ENCODE results near the gene FOXRED2.
"Not testable (repeated sequence)": the region's sequence is repeated elsewhere in the genome, so short reads cannot be mapped to it uniquely, and the experiment has no call there.

Gene FOXRED2

GRCh38 chr22:36506637-36507517, at the start of gene FOXRED2:
FOXRED2 (minus strand) TSS chr22:36507040; CDS start chr22:36506422, 618 bp downstream.
- DNase-seq: peak; percentile 82 to 93

GRCh38 chr22:36554098-36554497, 47.3 kb upstream of the FOXRED2 start:
- DNase-seq: no peak

- DNase-seq: no peak
Measured at GRCh38 chr22:36552289-36552688, 45.4 kb upstream of the FOXRED2 start.

GRCh38 chr22:36550701-36551495, 44.1 kb upstream of the FOXRED2 start:
- DNase-seq: no peak

DNA sequence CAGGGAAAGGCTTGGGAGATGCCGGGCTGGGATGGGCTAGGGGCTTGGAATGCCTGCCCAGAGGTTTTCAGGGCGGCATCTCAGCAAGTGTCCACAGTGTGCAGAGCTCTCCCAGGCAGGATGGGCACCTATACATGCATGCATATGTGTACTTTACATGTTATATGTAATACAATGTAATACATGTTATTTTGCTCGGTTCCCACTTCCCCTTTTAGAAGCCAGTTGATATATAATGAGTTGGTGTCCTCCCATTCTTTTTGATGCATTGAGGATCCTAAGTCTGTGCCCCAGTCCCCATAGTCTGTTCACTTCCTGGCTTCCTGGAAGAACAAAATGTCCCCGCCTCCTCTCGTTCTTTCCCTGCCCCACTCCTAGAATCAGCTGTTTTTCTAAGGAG, 42.2 kb upstream of the FOXRED2 start:
- no peak for DNase-seq

GRCh38 chr22:36548606-36549005, 41.8 kb upstream of the FOXRED2 start:
- no peak for DNase-seq

DNA sequence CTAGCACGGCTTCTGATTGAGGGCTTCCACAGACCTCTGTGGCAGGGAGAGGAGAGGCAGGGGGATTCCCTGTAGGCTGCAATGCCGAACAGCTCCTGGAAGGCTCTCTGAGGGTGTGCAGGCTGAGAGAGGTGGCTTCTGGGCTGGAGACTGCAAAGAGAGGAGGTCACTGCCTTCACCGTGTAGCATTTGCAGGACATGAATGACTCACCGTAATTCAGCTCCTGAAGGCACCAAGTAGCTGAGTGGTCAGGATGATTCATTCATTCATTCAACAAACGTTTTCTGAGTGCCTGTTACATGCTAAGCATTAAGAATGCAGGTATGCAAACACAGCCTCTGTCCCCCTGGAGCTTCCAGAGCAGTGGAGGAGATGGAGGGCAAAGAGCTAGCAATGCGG, 40.1 kb upstream of the FOXRED2 start:
- DNase-seq: no peak

DNA sequence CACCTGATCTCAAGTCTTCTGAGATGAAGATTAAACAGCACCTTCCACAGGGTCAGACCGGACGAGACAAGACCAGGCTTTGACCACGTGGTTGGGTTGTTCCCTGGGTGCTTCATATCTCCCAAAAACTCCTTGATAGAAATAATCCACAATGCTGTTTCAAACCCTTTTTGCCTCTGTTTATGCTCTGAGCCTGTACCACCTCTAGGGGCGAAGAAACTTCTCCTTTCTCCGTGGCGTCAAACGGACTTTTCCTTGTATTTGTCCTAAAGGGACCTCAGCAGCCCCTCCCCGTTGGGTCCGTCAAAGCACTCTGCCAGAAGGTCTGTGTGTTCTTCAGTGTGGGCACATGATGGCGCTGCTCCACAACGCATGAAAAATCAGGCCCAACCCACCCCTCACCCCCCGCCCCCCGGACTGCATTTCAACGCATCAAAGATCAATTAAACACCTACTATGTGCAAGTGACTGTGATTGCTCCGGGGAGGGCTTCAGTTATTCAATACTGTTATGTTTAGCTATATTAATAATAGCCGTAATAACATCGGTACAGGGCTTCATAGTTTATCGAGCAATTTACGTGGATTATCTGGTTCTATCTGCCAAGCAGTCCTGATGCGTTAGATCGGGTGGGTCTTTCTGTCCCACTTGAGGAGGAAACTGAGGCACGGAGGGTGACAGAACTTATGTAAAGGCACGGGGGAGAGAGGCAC, 39.4 kb upstream of the FOXRED2 start:
- peak; percentile 10 to 37 for DNase-seq

- DNase-seq: no peak
Measured at GRCh38 chr22:36544107-36544620, 37.3 kb upstream of the FOXRED2 start.

- peak; percentile 28 to 52 for DNase-seq
Measured at GRCh38 chr22:36541831-36542411, 35.1 kb upstream of the FOXRED2 start.

DNA sequence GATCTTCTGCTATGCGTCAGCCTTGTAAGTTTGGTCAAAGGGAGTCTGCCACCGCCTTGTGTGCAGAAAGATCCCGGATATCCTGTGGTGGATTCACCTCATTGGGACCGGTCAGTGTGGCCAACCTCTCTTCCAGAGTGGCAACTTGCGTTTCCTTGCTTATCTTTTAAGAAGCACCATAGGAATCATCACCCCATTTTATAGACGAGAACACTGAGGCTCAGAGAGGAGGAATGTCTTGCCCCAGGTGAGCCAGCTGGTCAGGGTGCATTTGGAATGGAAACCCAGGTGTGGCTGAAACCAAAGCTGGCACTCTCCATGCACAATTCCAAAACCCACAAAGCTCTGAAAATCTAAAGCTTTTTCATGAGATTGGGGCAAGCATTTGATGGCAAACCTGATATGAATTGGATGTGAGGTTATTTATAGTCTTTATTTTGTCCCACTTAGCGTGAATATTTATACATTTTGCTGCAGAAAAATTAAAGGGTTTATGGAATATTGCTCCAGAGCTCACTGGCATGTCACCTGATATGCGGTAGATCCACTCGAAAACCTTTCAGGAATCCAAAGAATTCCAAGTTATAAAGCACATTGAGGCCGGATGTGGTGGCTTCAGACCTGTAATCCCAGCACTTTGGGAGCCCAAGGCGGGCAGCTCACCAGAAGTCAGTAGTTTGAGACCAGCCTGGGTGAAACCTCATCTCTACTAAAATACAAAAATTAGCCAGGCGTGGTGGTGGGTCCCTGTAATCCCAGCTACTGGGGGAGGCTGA, 34.2 kb upstream of the FOXRED2 start:
- DNase-seq: no peak

DNA sequence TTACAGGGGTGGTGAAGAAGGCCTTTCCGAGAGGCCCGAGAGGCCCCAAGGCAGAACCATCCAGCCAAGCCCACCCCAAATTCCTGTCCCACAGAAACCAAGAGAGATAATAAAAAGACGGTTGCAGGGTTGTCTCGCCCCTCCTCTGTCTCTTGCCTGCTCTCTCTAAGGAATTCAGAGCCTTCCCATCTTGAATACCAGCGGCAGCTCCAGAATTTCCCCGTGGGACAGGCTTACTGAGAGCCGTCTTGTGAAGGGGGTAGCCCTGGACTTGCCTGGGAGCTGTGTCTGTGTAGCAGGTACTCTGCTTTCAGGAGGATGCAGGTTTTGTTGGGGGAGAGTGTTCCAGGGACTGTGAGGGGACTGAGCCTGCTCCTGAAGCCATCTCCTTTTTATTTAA, 31.7 kb upstream of the FOXRED2 start:
- no peak for DNase-seq

- no peak for DNase-seq
Measured at GRCh38 chr22:36536717-36537116, 29.9 kb upstream of the FOXRED2 start.

- DNase-seq: not testable (repeated sequence)
Measured at GRCh38 chr22:36533320-36533719, 26.5 kb upstream of the FOXRED2 start.

DNA sequence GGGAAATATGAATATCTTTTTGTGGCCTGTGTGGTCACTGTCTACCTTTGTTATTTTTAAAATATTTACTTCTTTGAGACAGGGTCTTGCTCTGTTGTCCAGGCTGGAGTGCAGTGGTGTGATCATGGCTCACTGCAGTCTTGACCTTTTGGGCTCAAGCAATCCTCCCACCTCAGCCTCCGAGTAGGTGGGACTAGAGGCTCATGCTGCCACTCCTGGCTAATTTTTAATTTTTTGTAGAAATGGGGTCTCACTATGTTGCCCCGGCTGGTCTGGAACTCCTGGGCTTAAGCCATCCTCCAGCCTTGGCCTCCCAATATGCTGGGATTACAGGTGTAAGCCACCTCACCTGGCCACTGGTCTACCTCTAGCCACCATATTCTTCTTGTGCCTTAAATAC, 25.6 kb upstream of the FOXRED2 start:
- DNase-seq: no peak

DNA sequence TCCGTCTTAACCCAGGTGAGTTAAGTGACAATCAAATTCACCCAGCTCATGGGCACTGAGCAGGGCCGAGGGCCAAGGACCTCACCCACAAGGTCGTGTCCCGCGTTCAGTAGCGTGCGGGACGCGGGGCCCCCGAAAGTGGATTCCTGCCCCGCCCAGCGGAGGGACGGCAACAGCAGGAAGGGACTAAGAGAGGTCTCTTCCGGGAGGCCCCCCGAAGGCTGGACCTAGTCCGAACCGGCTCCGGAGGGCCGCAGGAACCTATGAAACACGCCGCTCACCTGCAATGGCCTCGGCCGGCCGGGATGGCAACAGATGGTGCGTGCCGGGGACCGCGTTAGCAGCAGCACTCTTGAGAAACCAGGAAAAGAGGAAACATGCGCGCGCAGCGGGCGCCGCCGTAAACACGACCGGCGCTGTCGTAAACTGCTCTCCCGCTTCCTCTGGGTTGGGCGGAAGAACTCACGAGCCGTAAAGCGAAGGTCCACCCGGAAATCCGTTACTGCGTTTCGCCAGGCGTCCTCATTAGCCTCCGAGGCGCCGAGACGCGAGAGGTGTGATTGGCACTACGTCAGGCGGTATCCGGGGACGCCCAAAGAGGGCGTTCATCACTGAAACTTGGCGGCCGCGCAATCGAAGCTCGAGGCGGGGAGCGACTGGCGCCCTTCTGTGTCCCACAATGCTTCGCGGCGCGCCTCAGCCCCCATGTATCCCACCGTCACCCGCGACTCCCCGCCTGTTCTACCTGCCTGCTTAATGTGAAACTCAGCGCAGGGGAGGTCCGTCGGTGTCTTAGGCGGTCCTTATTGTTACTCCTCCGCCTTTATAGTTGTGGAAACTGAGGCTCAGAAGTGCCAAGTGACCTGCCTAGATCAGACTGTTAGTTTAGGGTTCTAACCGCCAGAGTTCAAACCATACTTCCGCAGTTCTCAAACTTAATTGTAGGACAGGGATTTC, 22.2 kb upstream of the FOXRED2 start, which contains the start of gene EIF3D:
EIF3D (minus strand) TSS at position 372 of the 957 bp plus-strand sequence. CDS start 3,045 bp downstream, outside the sequence.
- DNase-seq: peak; percentile 97

- DNase-seq: no peak
Measured at GRCh38 chr22:36528341-36528740, 21.5 kb upstream of the FOXRED2 start.

DNA sequence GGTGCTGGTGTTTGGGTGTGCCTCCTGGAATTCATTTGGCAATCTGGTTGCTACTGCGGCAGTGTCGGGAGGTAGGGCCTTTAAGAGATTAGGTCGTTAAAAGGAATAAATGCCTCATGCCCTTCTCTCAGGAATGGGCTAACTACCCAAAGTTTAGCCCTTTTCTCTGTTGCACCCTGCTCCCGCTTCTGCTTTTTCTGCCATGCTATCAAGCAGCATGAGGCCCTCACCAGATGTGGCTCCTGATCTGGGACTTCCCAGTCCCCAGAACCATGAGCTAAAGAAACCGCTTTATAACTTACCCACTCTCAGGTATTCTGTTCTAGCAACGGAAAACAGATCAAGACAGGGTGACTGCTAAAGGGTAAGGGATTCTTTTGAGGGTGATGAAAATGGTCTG, 15.8 kb upstream of the FOXRED2 start:
- no peak for DNase-seq

GRCh38 chr22:36520423-36520822, 13.6 kb upstream of the FOXRED2 start:
- DNase-seq: no peak

DNA sequence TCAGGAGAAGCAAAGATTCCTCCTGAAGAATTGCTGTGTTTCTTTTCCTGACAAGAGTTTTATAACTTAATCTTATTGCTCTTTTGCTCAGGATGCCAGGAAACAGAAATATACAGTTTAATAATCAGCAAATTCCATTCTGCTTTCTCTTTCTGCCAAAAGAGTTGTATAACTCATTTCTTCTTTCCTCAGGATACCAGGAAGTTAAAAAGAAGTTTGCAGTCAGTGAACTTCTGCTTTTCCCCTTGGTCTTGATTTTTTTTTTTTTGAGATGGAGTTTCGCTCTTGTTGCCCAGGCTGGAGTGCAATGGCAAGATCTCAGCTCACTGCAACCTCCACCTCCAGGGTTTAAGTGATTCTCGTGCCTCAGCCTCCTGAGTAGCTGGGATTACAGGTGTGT, 13.1 kb upstream of the FOXRED2 start:
- DNase-seq: not testable (repeated sequence)

Measured in stimulated activated CD4-positive, alpha-beta T cell treated with anti-CD3 and anti-CD28 coated beads, Interleukin-2, amount 100 ng/mL, for 48 hours (primary cell).